NCI-H2029 treated with DMSO at 0.1 percent for 48 hours (cell line): Measurements from ENCODE around the gene SLU7.
A peak's percentile ranks its signal among the peaks of the same experiment; 100 is the strongest.

Experiments used
- DNase-seq: peaks from one replicate; lab custom pipeline; 2025; lab: John Stamatoyannopoulos, UW

The SLU7 gene

DNA sequence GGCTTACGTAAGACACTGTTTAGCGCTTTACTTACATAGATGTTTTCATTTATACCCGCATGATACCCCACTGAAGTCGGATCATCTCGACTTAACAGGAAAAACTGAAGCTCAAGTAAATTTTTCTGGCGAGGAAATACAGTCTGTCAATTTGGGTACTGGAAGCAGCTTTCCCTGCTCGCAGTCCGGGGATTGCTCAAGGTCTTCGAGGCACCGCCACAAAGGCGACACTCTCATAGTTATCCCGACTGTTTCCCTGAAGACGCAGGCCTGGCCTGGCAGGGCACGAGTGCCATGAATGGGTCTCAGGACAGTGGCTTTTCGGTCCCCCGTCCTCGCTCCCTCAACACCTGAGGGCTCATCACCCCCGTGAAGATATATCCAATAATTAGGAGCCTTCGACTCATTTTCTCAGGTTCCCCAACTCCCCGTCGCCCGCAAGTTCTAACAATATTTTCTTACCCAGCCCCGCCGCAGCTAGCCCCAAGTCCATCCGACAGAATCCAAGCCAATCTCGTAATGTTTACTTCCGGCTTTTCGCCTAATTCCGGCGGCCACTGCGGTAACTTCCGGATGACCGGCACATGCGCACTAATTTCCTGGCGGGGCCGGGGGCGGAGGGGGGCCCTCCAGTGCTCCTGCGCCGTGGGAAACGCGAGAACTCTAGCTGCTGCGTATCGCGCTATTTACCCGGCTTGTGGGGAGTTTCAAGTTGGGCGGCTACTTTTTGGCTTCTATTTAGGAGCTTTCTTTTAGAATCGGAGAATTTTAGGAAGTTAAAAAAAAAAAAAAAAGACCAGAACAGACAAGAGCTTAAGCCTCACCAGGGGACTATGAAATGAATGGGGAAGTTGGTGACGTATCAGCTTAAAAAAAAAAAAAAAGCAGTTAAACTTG lies at the start of gene SLU7:
Gene SLU7, minus strand, starts transcription at position 521 of the 897 bp plus-strand sequence. CDS start 3,787 bp downstream, outside the sequence.
- DNase-seq = peak; percentile 63

DNA sequence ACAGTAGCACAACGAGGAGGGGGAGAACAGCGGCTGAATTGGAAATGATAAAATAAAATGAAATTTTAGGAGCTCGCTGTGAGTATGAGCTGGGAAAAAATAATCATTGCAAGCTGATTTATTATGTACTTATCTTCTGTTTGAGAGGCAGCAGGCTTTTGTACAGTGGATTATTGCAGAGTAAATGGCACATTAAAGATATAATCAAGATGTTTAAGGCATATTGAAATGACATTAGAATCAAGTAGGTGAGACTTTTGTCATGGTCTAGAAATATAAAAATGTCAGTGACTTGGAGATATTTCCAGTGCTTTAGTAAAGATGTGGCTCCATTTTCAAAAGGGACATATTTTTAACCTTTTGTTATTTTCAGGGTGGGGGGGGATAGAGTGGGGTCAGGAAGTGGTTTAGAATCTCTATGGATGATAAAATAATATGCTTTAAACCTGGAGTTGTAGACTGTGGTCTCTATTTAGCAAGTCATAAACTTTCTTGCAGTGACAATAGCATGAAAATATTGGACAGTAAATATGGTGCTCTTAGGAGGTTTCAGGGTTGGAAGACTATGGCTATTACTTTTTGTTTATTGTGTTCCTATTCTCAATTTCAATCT lies 49.6 kb upstream of the SLU7 start:
- DNase-seq = no peak

DNA sequence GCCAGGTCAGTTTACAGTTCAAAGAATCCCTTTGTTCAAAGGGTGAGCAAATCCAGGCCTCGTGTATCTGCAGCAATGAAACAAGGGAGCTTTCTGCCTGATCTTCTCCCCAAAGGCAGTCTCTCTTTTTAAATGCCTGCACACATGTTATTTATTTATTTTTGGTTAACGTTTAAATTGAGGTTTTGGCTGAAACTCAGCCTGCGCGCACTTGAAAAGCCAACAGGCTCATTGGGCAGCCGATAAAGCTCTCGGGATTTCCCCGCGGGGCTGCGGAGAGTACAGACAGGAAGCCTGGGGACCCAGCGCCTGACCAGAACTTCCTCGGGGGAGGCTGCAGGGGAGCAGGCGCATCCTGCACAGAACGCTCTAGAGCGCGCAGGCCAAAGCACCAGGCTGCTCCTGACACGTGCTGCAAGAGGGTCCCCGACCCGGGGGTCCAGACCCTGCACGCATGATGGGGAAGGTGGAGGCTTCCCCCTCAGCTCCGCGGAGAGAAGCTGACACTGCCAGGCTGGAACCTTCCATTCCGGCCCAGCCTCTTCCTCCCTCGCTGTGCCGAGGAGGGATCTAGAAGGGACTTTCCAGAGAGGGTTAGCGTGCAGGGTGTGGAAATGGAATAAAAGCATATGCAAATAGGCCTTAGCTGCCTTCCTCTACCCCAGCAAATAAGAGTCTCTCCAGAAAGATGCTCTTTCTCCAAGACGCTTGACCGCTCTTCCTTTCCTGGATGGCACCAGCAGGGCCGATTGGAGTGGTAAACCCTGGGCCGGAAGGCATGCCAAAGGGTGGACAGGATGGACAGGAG lies 48.9 kb upstream of the SLU7 start:
- DNase-seq = no peak

DNA sequence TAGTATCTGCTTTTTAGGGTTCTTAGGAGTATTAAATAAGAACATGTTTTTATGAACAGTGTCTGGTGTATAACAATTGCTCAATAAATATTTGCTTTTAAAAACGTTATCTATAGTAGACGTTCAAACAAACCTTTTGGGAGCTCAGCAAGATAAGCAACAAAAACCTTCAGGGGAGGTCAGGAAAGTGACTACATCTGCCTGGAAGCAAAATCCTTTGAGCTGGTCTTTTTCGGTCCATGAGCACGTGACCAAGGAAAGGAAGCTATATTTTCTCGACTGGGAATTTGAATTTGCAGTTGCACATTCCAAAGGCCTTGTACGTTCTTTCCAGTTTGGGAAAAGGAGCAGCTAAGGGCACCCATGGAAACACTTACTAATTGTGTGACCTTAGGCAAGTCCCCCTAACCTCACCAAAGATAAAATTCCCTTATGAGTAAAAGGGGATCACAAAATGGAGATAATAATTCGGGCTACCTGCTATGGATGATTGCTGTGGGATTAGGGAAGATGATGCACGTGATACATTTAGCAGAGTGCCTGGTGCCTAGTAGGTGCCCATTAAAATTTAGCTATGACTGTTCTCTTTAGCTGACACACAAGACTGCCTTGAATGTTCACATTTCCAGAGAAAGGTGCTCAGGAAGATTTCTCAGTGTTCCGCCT lies 48.1 kb upstream of the SLU7 start:
- DNase-seq = no peak

DNA sequence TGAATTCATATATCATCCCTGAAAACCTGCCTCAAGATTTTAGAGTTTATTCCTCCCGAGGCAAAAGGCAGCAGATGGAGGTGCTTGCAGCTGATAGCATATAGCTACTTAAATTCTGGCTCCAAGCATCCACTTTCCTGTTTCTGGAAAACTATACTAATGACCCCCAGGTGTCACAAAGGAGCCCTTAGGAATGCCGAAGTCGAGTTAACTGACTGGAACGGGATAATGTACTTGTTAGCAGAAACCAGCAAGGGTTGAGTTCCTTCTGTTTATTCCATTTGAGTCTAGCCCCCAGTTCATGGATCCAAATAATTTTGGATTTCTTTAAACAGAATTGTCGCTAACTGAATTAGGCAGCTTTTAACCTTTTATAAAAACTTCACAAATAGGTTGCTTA lies 47.2 kb upstream of the SLU7 start:
- no peak for DNase-seq

DNA sequence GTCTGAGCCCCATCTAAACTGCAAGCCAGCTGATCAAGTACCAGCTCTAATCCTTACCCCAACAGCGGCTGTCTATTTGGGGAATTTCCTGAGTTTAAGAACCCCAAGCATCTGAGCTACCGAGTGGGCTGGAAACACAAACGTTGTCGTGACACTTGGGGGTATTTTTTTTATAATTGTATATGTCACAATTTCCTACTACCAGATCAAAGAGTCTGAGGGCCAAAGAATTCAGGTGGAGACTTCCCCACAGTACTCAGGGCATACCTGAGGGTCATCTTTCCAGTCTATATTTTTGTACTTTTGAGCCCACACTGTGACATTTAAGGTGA lies 45.6 kb upstream of the SLU7 start:
- no peak for DNase-seq

DNA sequence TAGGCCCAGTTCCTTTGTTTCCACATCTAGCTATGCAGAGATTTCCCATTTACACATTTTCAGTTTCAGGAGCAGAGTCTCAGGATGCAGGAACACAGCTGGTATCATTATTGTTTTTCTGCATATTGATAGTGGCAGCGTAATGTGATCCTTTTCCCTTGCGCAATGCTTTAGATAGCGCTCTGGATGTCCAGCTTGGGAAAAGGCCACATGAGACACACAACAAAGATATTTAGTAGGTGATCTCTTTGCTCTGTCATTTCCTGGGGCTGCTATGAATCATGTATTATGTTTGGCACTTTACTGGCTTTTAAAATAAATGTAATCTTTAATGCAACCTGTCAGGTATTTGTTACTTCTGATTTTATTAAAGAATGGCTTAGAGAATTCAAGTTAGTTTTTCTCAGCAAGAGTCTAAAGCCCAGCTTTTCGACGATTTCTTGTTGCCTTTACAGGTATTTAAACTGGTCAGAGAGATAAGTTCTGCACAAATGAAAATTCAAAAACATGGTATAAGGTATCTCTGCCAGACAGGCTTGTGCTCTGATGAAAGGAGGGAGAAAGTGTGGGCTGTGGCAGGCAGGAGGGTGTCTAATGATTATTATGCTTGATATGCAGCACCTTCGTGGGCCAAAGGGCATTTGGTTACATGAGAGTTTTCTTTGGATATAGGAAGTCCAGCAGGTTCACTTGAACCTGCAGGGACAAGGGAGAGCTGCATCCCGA lies 45.0 kb upstream of the SLU7 start:
- DNase-seq = no peak

DNA sequence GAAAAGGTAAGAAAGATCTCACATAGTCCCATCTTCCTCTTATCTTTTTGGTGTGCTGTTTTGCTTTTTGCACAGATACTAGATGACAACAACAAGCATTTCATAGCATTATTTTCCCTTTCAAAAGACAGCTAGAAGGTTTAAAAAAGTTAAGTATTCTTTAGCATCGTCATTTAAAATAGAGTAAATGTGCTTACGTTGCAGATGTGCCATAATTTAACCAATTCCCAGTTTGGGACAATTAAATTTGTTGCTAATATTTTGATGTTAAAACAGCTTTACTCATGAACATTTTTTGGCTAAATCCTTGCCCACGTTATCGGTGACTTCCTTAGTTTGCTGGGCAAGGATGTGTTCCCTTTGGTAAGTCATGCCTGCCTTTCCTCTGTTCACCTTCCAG lies 44.3 kb upstream of the SLU7 start:
- DNase-seq = no peak

DNA sequence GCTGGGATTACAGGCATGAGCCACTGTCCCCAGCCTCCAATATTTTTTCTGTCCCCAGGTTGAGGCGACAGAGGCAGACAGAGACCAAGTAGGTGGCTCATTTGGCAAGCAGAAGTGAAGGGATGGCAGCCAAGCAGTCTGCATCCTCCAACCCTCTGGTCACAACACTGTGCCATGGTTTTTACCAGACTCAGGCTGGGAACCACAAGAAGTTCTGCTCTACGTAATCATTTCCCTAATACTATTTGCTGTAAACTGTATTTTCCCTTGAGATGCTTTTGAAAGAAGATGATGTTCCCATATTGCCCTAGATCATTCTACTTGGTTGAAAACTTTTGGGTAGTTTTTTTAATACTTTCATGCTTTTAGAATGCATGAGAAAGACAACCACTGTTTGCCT lies 43.3 kb upstream of the SLU7 start:
- DNase-seq = peak; percentile 65

DNA sequence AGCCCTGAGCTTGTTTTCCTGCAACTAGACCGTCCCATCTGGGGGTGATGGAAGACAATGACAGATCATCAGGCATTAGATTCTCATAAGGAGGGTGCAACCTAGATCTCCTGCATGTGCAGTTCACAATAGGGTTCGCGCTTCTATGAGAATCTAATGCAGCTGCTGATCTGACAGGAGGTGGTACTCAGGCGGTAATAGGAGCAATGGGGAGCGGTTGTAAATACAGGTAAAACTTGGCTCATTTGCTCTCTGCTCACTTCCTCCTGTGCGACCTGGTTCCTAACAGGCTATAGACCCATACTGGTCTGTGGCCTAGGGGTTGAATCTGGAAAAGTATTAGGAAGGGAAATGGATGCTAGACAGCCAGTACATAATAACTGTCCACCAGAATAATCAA lies 42.5 kb upstream of the SLU7 start:
- DNase-seq = no peak

DNA sequence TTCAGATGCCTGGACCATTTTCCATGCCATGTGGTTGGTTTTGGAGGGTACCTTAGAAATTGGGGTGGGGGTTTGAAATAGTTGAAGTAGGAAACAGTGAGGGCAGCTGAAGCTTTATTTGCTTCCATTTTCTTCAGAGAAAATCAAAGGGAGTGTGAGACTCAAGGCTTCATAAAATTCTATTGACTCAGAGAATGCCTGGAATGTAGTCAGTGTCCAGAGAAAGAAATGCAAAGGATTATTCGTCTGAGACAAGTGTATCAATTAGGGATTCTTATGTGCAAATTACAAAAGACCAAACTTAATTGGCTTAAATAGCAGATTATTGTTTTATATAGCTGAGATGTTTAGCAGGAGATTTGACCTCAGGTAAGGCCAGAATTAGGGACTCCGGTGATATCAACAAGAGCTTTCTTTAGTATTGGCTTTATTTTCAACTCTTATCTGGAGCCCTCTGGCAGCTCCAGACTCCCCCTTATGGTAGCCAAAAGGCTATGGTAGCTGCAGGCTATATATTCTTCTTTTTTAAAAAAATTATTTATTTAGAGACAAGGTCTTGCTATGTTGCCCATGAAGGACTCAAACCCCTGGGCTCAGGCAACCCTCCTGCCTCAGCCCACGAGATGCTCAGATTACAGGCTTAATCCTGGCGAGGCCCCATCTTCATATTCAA lies 41.6 kb upstream of the SLU7 start:
- DNase-seq = no peak

DNA sequence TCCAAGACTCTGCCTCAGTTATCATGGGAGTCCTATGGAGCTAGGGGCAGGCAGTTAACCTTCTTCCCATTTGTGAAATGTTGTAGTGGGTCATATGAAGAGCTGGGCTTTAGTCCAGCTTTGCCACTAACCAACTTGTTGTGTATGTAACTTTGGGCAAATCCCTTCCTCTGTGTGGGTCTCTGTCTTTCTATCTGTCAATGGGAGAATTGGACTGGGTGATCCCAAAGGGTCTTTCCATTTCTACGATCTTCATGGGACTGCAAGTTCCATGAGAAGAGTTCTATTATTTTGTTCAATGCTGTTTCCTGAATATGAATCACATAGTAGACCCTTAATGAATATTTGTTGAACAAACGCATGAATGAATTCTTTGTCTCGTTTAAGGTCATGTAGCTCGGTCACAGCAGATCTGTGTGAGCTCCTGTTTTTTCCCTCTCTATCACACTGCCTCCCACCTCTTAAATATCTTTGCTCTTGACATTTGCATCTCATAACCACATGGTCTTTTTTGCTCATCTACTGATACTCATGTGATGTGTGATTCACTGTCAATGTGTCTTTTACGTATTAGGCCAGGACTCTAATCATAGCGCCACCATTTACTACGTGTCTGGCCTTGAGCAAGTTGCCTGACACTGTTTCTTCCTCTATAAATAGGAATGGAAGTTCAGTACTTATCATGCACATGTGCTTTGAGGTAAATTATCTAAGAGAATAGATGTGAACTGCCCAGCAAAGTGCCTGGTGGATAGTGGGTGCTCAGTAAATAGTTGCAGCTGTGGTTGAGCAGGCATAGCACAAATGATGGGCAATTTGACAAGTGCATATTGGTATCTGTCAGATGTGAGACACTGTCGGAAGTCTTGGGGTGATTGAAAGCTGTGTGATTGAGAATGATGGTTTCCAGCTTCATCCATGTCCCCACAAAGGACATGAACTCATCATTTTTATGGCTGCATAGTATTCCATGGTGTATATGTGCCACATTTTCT lies 40.2 kb upstream of the SLU7 start:
- no peak for DNase-seq

DNA sequence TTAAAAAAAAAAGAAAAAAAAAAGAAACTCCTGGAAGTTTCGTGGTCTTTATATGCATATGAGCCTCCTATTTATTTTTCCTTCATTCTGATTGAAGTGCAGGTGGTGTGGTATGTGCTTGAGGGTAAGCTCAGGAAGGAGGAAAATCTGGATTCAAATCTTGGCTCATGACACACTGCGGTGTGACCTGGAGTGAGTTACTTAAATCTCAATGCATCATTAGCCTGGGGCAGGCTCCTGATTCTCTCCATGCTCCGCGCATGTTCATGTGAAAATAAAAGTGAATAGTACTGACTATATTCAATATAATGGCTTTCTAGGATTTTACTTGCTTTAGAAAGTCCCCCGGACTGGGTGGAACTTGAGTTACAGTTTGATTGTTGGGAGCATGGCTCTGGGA lies 38.4 kb upstream of the SLU7 start:
- DNase-seq = no peak

DNA sequence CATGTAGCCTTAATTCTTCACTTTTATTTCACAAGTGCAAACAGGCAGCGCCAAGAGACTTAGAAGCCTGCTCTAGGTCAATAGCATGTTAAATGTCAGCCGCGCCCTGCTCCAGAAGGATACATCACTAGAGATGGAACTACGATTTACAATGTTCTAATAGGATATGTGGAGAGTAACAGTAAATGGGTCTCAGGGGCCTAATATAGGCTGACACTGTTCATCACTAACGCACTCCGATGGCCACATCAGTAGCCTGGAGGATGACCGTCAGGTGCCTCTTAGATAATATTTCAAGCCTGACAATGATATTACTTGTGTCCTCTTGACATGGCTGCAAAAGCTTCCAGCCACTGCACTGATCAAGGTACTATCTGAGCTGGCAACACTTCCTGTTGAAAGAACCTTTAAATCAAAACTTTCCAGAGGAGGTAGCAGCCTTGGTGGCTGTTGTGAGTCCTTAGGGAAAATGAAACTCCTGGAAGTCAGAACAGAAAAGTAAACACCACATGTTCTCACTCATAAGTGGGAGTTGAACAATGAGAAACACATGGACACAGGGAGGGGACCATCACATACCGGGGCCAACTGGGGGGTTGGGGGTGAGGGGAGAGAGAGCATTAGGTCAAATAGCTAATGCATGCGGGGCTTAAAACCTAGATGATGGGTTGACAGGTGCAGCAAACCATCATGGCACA lies 37.7 kb upstream of the SLU7 start:
- no peak for DNase-seq

DNA sequence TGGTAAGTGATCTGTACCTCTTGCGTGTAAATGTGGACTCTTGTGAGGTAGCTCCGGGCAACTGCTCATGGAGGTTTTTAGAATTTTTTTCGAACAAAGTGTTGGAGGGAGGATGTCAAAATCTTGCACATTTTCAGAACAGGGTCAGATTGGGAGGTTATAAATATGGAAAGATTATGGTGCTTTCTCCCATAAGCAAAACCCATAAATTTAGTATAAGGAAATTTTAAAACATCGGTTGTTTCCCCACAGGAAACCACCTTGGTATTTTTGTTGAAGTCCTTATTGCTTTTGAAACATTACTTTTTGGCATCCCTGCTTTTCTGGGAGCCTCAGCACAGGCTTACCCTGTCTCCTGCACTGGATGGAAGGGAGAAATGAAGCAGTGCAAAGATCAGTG lies 36.7 kb upstream of the SLU7 start:
- DNase-seq = no peak

DNA sequence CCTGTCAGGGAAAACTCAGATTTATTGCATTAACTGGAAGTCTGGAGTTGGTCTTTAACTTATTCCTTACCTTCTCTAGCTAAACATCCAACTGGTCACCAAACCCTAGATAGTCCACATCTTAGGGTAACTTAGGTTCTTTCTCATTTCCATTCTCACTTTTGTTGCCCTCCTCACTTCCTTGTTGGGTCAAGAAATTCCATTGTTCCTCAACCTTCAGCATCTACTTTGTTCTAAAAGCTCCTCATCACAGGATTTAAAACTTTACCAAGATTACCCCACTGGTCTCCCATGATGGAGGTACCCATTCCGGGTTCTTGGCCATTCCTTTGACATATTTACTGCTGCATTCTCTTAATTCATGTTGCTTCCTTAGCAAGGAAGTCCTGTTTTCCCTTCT lies 34.9 kb upstream of the SLU7 start:
- no peak for DNase-seq

DNA sequence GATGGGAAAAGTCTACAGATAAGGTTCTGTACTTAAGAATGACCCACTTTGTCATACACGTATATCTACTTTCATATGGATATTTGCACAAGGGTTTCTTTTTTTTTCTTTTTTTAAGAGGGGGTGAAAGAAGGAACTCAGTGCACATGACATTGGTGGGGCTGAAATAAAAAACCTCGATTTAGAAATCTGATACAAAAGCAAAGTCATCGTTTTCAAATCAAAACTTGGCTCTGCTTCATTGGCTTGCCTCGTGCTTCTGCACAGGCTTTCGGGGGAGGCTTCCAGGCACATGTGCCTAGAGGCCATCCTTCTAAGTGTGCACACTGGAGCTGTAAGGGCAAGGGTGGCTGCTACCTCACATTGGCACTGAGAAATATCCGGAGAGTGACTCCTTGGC lies 33.9 kb upstream of the SLU7 start:
- no peak for DNase-seq

DNA sequence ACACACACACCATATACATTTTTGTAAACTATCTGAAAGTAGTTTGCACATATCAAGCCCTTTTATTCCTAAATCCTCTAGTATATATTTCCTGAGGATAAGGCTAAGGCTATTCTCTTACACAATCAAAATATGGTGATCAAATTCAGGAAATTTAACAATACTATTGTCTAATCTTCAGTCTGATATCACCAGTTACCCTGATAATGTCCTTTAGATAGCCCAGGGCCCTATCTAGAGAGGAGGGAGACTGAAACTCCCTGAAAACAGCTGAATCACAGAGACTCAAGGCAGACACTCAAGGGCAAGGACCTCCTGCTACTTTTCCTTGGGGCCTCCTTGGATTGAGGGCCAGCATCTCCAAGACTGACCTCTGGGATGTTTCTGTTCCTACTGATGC lies 33.2 kb upstream of the SLU7 start:
- no peak for DNase-seq

DNA sequence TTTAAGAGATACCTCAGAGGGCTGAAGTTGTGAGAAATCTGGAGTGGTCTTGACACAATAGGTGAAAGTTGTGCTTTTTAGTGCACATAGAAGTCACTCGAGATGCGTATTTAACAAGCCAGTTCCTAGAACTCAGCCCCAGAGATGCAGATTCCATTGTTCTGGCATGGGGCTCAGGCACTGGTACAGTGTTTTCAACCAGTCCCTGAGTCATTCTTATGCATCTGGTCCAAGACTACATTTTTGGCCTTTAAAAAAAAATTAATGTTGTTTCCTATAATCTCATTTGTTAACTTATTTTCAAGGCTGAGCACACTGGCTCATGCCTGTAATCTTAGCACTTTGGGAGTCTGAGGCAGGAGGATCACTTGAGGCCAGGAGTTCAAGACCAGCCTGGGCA lies 32.4 kb upstream of the SLU7 start:
- DNase-seq = no peak
